ENCODE measurements around the gene TMEM167A.

- TF ChIP-seq RAD21 (IDR thresholded peaks at IDR 0.05; ENCODE audit: low read depth) (no peak), CTCF (IDR thresholded peaks at IDR 0.05 in 2 of 3, conservative IDR thresholded peaks at IDR 0.05 in 1 of 3; ENCODE audit: borderline replicate concordance in 1 of 3, insufficient read depth in 1 of 3, low read depth in 2 of 3, low read length in 2 of 3) (no peak), EZH2 (IDR thresholded peaks at IDR 0.05) (no peak)
Measured at GRCh38 chr5:83066548-83067110, 10.6 kb downstream of the TMEM167A start.
